ENCODE results near the gene NOBOX. TPM values are rescaled to one million over a fixed set of nuclear protein-coding genes. Genes with fewer than 3 reads are reported as not detected.
"Not testable (repeated sequence)": the region's sequence is repeated elsewhere in the genome, so short reads cannot be mapped to it uniquely, and the experiment has no call there.

NOBOX gene
- total and polyA plus RNA-seq, 3 donors from 2014 or later: 1.1 to 1.6 (median 1.6) TPM

- H3K27me3 ChIP-seq: no peaks in the 10 kb centered on the region
- peak; percentile 84 for DNase-seq
- H3K4me3 ChIP-seq: no peak overlapping the region
- H3K27ac ChIP-seq: no peak overlapping the region
- intact Hi-C loops (cut with DNase I; ENCODE audit: low total_unique reads): no loop called here
- TF ChIP-seq POLR2A (IDR thresholded peaks at IDR 0.05): no peak
- TF ChIP-seq CTCF (IDR thresholded peaks at IDR 0.05): peak; percentile 38 to 54 (median 53)
- H3K4me1 ChIP-seq: no peaks in the 10 kb centered on the region
- 83 to 84% methylated on average over 4 of the region's 4 CpGs for WGBS, 2 donors
- H3K36me3 ChIP-seq (ENCODE audit: low read depth, missing control alignments): no peaks in the 10 kb centered on the region
- H3K9me3 ChIP-seq: no peaks in the 10 kb centered on the region
Observed at GRCh38 chr7:144437370-144438191, 34.1 kb upstream of the NOBOX start.

GRCh38 chr7:144436500-144436899 is 33.0 kb upstream of the NOBOX start:
- intact Hi-C loops (cut with DNase I; ENCODE audit: low total_unique reads): no loop called here
- WGBS, 2 donors: 81 to 82% methylated on average over 9 of the region's 9 CpGs
- no peaks in the 10 kb centered on the region for H3K36me3 ChIP-seq (ENCODE audit: low read depth, missing control alignments)
- no peak for DNase-seq
- no peaks in the 10 kb centered on the region for H3K4me1 ChIP-seq
- H3K27me3 ChIP-seq: no peaks in the 10 kb centered on the region
- H3K9me3 ChIP-seq: no peaks in the 10 kb centered on the region
- H3K4me3 ChIP-seq: no peak overlapping the region
- TF ChIP-seq CTCF (IDR thresholded peaks at IDR 0.05) (no peak), POLR2A (IDR thresholded peaks at IDR 0.05) (no peak)
- H3K27ac ChIP-seq: no peak overlapping the region

GRCh38 chr7:144428431-144428830 is 24.9 kb upstream of the NOBOX start:
- 64 to 75% methylated on average over 2 of the region's 2 CpGs for WGBS, 2 donors
- H3K4me3 ChIP-seq: no peak overlapping the region
- intact Hi-C loops (cut with DNase I; ENCODE audit: low total_unique reads): no loop called here
- no peaks in the 10 kb centered on the region for H3K9me3 ChIP-seq
- H3K27ac ChIP-seq: no peak overlapping the region
- no peak for DNase-seq
- no peaks in the 10 kb centered on the region for H3K27me3 ChIP-seq
- TF ChIP-seq POLR2A (IDR thresholded peaks at IDR 0.05) (no peak), CTCF (IDR thresholded peaks at IDR 0.05) (no peak)
- no peaks in the 10 kb centered on the region for H3K36me3 ChIP-seq (ENCODE audit: low read depth, missing control alignments)
- no peaks in the 10 kb centered on the region for H3K4me1 ChIP-seq

- H3K4me1 ChIP-seq; H3K36me3 ChIP-seq (ENCODE audit: low read depth, missing control alignments); intact Hi-C loops (cut with DNase I; ENCODE audit: low total_unique reads); H3K27ac ChIP-seq; DNase-seq; H3K27me3 ChIP-seq; H3K9me3 ChIP-seq; H3K4me3 ChIP-seq: not testable (repeated sequence)
- WGBS, 2 donors: 47 to 53% methylated on average over 2 of the region's 2 CpGs
Observed at GRCh38 chr7:144427539-144427938, 24.0 kb upstream of the NOBOX start.

- H3K4me1 ChIP-seq; DNase-seq; H3K27me3 ChIP-seq; H3K36me3 ChIP-seq (ENCODE audit: low read depth, missing control alignments); intact Hi-C loops (cut with DNase I; ENCODE audit: low total_unique reads); H3K9me3 ChIP-seq; H3K4me3 ChIP-seq; H3K27ac ChIP-seq: not testable (repeated sequence)
- 94 to 96% methylated on average over 4 of the region's 4 CpGs for WGBS, 2 donors
Observed at GRCh38 chr7:144418931-144419330, 15.4 kb upstream of the NOBOX start.

GRCh38 chr7:144416341-144416740 is 12.8 kb upstream of the NOBOX start:
- intact Hi-C loops (cut with DNase I; ENCODE audit: low total_unique reads): no loop called here
- Histone ChIP-seq H3K27ac (no peak overlapping the region), H3K4me1 (no peaks in the 10 kb centered on the region), H3K4me3 (no peak overlapping the region), H3K36me3 (ENCODE audit: low read depth, missing control alignments) (no peaks in the 10 kb centered on the region), H3K27me3 (no peaks in the 10 kb centered on the region), H3K9me3 (no peaks in the 10 kb centered on the region)
- TF ChIP-seq CTCF (IDR thresholded peaks at IDR 0.05) (no peak), POLR2A (IDR thresholded peaks at IDR 0.05) (no peak)
- no peak for DNase-seq
